Stimulated activated CD8-positive, alpha-beta memory T cell treated with anti-CD3 and anti-CD28 coated beads, Interleukin-12 subunit alpha, Interleukin-12 subunit beta, amount 100 ng/mL, for 24 hours (primary cell): ENCODE data around the gene FAM13C.
"Not testable (repeated sequence)": the region's sequence is repeated elsewhere in the genome, so short reads cannot be mapped to it uniquely, and the experiment has no call there.

Source experiments
- DNase-seq: peaks from one replicate; pipeline ENCODE4 v3.0.0-alpha.2; 2020; ENCODE audit errors: extremely low read depth

Gene FAM13C

GRCh38 chr10:59276919-59277318 is 85.4 kb downstream of the FAM13C start:
- DNase-seq: no peak

- no peak for DNase-seq
Measured at GRCh38 chr10:59276133-59276532, 86.2 kb downstream of the FAM13C start.

GRCh38 chr10:59273445-59273844 is 88.9 kb downstream of the FAM13C start:
- DNase-seq: no peak

- no peak for DNase-seq
Measured at GRCh38 chr10:59272061-59272460, 90.3 kb downstream of the FAM13C start.

GRCh38 chr10:59271160-59271559 is 91.2 kb downstream of the FAM13C start:
- no peak for DNase-seq

- DNase-seq: no peak
Measured at GRCh38 chr10:59270492-59270891, 91.9 kb downstream of the FAM13C start.

GRCh38 chr10:59269651-59270050 is 92.7 kb downstream of the FAM13C start:
- DNase-seq: no peak

- no peak for DNase-seq
Measured at GRCh38 chr10:59268460-59268859, 93.9 kb downstream of the FAM13C start.

GRCh38 chr10:59266321-59266720 is 96.0 kb downstream of the FAM13C start:
- no peak for DNase-seq

GRCh38 chr10:59265141-59265540 is 97.2 kb downstream of the FAM13C start:
- DNase-seq: no peak

- no peak for DNase-seq
Measured at GRCh38 chr10:59258890-59259289, 103.5 kb downstream of the FAM13C start.

- no peak for DNase-seq
Measured at GRCh38 chr10:59257224-59257623, 105.1 kb downstream of the FAM13C start.

GRCh38 chr10:59255463-59255862 is 106.9 kb downstream of the FAM13C start:
- no peak for DNase-seq

- DNase-seq: no peak
Measured at GRCh38 chr10:59252491-59252890, 109.9 kb downstream of the FAM13C start.

- DNase-seq: no peak
Measured at GRCh38 chr10:59245686-59246085, 116.7 kb downstream of the FAM13C start.

GRCh38 chr10:59244871-59245270 is 117.5 kb downstream of the FAM13C start:
- DNase-seq: no peak

- DNase-seq: no peak
Measured at GRCh38 chr10:59243611-59244195, 118.6 kb downstream of the FAM13C start.

GRCh38 chr10:59242991-59243390 is 119.4 kb downstream of the FAM13C start:
- no peak for DNase-seq

GRCh38 chr10:59242057-59242456 is 120.3 kb downstream of the FAM13C start:
- no peak for DNase-seq

- DNase-seq: no peak
Measured at GRCh38 chr10:59240582-59241183, 121.7 kb downstream of the FAM13C start.

GRCh38 chr10:59239108-59239507 is 123.2 kb downstream of the FAM13C start:
- DNase-seq: not testable (repeated sequence)

- DNase-seq: no peak
Measured at GRCh38 chr10:59237775-59238174, 124.6 kb downstream of the FAM13C start.

- DNase-seq: no peak
Measured at GRCh38 chr10:59236064-59236697, 126.2 kb downstream of the FAM13C start.
